Cerebellar cortex (tissue), 1 donor: Measurements from ENCODE around the gene R3HDM4.

Experiments used
- DNase-seq: peaks from one replicate; pipeline ENCODE4 v3.0.0-alpha.2; 2015; ENCODE audit warnings: low spot score

R3HDM4 gene

DNA sequence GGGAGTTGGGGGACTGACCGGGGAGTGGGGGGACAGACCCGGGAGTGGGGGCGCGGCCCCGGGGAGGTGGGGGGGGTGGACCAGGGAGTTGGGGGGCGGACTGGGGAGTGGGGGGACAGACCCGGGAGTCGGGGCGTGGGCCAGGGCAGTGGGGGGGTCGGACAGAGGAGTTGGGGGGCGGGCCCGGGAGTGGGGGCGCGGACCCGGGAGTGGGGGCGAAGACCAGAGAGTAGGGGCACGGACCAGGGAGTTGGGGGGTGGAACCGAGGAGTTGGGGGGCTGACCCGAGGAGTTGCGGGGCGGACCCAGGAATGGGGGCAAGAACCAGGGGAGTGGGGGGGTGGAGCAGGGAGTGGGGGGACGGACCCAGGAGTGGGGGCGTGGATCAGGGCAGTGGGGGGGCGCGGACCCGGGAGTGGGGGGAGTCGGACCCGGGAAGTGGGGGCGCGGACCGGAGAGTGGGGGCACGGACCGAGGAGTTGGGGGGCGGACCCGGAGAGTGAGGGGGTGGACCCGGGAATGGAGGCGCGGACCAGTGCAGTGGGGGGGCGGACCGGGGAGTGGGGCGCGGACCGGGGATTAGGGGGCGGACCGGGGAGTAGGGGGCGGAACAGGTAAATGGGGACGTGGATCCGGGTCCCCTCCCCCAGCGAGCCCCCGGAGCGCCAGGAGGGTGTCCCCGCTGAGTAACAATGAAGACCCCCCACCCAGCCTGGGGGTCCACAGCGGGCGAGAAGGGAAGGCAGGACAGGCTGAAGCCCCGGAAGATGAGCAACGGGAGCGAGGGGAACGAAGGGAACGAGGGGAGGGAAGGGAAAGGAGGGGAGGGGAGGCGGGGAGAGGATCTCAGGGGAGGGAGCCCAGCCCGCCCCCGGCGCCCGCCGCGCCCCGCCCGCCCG, 589 bp downstream of the R3HDM4 start:
- DNase-seq = no peak

GRCh38 chr19:911197-912033, 1.6 kb downstream of the R3HDM4 start:
- DNase-seq = no peak

- no peak for DNase-seq
These were observed 5.7 kb downstream of the R3HDM4 start for GRCh38 chr19:907183-907853.

DNA sequence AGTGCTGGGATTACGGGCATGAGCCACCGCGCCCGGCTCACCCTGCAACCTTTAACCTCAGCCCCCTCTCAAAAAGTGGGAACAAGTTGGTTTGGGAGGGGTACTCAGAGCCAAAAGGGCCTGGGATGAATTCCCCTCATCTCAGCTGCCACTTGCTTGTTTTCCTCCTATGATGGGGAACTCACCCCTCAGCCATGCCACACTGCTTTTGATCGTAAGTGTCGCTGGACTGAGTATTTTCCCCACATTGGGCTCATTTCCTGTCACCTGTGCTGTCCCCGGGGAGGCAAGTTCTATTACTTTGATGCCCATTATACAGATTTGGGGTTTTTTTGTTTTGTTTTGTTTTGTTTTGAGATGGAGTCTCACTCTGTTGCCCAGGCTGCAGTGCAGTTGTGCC, 6.5 kb downstream of the R3HDM4 start:
- no peak for DNase-seq

DNA sequence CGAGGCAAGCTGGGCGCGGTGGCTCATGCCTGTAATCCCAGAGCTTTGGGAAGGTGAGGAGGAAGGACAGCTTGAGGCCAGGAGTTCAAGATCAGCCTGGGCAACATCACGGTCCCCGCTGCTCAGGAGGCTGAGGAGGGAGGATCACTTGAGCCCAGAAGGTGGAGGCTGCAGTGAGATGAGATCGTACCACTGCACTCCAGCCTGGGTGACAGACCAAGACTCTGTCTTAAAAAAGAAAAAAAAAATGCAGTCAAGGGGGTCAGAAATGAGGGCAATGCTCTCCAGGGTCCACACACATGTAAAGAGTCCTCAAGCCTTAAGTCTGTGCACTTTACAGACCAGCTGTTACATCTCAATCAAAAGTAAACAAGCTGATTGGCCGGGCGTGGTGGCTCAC, 8.5 kb downstream of the R3HDM4 start:
- DNase-seq = no peak

DNA sequence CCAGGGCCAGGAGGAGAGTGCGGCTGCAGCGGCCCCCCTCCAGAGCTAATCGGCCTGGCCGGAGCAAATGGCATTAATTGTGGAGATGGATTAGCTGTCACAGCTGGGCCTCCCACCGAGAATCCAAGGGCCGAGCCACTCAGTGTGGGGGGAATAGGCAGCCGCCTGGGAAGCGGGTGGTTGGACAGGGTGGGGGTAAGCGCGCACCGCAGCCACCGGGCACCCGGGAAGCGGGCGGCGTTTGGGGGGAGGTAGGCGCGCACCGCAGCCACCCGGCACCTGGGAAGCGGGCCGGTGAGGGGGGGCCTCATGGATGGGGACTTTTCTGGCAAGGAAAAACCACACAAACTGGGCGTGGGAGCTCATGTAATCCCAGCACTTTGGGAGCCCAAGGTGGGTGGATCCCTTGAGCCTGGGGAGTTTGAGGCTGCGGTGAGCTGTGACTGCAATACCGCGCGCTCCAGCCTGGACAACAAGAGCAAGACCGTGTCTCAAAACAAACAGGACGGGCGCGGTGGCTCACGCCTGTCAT, 9.7 kb downstream of the R3HDM4 start:
- DNase-seq = no peak

DNA sequence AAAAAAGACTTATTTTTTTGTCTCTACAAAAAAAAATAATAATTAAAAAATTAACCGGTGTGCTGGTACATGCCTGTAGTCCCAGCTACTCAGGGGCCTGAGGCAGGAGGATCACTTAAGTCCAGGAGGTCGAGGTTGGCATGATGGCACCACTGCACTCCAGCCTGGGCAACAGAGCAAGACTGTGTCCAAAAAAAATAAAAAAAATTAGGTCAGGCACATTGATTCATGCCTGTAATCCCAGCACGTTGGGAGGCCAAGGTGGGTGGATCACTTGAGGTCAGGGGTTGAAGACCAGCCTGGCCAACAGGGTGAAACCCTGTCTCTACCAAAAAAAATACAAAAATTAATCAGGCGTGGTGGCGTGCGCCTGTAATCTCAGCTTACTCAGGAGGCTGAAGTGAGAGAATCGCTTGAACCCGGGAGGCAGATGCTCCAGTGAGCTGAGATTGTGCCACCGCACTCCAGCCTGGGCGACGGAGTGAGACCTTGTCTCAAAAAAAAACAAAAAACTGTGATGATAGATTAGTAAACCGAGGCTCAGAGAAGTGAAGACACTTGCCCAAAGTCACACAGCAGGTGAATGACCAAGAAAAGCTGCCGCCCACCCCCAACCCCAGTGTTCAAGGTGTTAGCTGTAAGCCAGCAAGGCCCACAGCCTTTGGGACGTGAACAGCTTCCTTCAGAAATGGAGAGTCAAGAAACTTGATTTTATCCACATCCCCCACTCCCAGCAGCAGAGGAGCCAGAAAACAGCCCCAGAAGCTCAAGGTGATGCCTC, 10.4 kb downstream of the R3HDM4 start:
- DNase-seq = no peak

DNA sequence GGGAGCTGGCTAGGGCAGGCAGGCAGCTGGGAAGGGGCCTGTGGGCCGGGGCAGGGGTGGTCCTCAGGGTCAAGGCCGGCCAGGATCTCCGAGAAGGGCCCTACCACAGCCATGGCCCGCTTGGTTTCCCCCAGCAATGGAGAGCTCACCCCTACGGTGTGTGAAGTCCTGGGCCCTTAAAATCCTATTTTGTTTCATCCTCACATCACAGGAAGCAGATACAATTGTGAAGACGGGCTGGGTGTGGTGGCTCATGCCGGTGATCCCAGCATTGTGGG, 11.0 kb downstream of the R3HDM4 start:
- DNase-seq = no peak

GRCh38 chr19:901216-902092, 11.6 kb downstream of the R3HDM4 start:
- DNase-seq = no peak

DNA sequence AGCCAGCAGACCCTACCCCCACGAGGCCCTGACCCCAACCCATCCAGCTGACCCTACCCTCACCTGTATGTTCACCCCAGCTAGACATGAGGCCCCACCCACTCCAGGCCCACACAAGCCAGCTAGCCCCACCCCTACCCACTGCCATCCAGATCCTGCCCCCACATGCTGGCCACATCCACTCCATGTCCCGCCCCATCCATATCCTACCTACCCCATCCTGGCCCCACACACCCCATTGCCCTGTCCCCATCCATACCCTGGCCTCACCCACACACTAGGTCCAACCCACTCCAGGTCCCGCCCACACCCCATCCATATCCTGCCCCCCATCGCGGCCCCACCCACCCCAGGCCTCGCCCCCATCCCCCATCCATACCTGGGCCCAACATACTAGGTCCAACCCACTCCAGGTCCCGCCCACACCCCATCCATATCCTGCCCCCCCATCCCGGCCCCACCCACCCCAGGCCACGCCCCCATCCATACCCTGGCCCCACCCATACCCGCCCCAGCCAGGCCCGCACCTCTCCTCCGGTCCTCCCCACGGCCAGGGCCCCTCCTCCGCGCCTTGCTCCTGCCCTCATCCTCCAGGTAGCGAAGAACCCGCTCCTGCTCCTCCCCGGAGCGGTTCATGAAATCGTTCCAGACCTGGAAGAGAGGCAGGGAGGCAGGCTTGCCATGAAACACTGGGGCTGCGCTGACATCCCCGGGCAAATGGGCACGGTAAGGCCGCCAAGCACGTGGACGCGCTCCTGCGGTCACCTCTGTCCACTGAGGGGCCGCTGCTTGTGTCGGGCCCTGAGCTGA, 12.5 kb downstream of the R3HDM4 start:
- no peak for DNase-seq

GRCh38 chr19:900043-900301, 13.0 kb downstream of the R3HDM4 start:
- no peak for DNase-seq

- no peak for DNase-seq
These were observed 13.5 kb downstream of the R3HDM4 start for GRCh38 chr19:899336-900042.

- DNase-seq = peak; percentile 82
These were observed 14.4 kb downstream of the R3HDM4 start for GRCh38 chr19:898663-899062.

GRCh38 chr19:897442-898039, 15.5 kb downstream of the R3HDM4 start:
- no peak for DNase-seq

DNA sequence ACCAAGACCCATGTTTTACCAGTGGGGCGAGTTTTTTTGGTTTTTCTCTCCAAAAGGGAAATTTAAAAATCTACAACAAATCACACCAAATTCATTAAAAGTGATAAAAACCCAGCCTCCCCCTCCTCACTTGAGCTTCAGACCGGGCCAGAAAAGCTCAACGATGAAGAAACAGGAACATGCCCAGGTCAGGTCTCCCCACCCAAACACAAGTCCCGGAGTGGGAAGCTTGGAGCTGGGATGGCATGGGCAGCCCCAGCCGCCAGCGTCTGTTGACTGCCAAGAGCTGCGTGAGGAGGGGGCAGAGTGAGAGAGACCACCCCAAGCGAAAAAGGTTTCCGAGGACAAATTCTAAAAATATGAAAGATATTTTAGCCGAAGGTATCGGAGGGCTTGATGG, 16.0 kb downstream of the R3HDM4 start:
- DNase-seq = no peak

- DNase-seq = no peak
These were observed 16.6 kb downstream of the R3HDM4 start for GRCh38 chr19:896434-896833.

DNA sequence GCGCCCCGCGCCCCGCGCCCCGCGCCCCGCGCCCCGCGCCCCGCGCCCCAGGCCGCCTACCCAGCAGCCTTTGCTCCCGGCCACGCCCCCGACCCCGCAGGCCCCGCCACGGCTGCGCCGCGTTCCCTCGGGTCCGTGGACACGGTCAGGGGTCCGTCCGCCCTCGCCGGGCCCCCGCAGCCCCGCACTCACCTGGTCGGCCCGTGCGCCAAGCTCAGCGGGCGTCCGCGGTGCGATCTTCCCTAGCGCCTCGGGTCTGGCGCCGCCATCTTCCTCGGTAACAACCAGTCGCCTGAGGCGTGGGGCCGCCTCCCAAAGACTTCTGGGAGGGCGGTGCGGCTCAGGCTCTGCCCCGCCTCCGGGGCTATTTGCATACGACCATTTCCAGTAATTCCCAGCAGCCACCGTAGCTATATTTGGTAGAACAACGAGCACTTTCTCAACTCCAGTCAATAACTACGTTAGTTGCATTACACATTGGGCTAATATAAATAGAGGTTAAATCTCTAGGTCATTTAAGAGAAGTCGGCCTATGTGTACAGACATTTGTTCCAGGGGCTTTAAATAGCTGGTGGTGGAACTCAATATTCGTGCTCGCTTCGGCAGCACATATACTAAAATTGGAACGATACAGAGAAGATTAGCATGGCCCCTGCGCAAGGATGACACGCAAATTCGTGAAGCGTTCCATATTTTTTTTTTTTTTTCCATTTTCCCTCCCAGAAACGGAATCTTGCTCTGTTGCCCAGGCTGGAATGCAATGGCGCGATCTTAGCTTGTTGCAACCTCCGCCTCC, 19.9 kb downstream of the R3HDM4 start, which contains the start of the genes MED16 and RNU6-9:
MED16 (minus strand) TSS at position 294 of the 796 bp plus-strand sequence. CDS start 2,056 bp downstream, outside the sequence.
RNU6-9 (plus strand) TSS at position 591 of the 796 bp plus-strand sequence.
- DNase-seq = peak; percentile 95
